H9 (cell line): ENCODE measurements around the gene MAGI1. TPM values are rescaled to one million over a fixed set of nuclear protein-coding genes. Genes with fewer than 3 reads are reported as not detected.

Experiments used
- DNase-seq: peaks from one replicate; pipeline ENCODE4 v3.0.0-alpha.2; 2017
- H2AFZ ChIP-seq: one replicate; pipeline ENCODE4 v1.6.1; 2013; ENCODE audit warnings: mild to moderate bottlenecking, low read length, control low read depth, moderate library complexity
- H2AK5ac ChIP-seq: 2 replicates; pipeline ENCODE4 v1.6.1; 2013; ENCODE audit warnings: low read length, control low read depth, mixed read lengths; ENCODE audit not compliant: insufficient read length
- H2BK120ac ChIP-seq: one replicate; pipeline ENCODE4 v1.6.1; 2013; ENCODE audit warnings: low read depth, mild to moderate bottlenecking, low read length, control low read depth, inconsistent platforms; ENCODE audit not compliant: poor library complexity, severe bottlenecking
- H2BK12ac ChIP-seq: 2 replicates; pipeline ENCODE4 v1.6.1; 2013; ENCODE audit warnings: low read length, control low read depth, mixed read lengths, low read depth; ENCODE audit not compliant: insufficient read length
- H2BK15ac ChIP-seq: 2 replicates; pipeline ENCODE4 v1.6.1; 2013; ENCODE audit warnings: low read depth, low read length, control low read depth
- H2BK20ac ChIP-seq: one replicate; pipeline ENCODE4 v1.6.1; 2013; ENCODE audit warnings: low read depth, mild to moderate bottlenecking, low read length, control low read depth, inconsistent platforms; ENCODE audit not compliant: poor library complexity, severe bottlenecking
- H2BK5ac ChIP-seq: 2 replicates; pipeline ENCODE4 v1.6.1; 2013; ENCODE audit warnings: low read length, control low read depth, mixed read lengths; ENCODE audit not compliant: insufficient read length
- H3K14ac ChIP-seq: 2 replicates; pipeline ENCODE4 v1.6.1; 2013; ENCODE audit warnings: low read length, control low read depth; ENCODE audit not compliant: insufficient read depth
- H3K18ac ChIP-seq: 2 replicates; pipeline ENCODE4 v1.6.1; 2013; ENCODE audit warnings: low read depth, mild to moderate bottlenecking, mixed read lengths, low read length, control low read depth; ENCODE audit not compliant: insufficient read length
- H3K23ac ChIP-seq: 2 replicates; pipeline ENCODE4 v1.6.1; 2013; ENCODE audit warnings: low read length, control low read depth, mixed read lengths, low read depth; ENCODE audit not compliant: insufficient read length
- H3K23me2 ChIP-seq: 2 replicates; pipeline ENCODE4 v1.6.1; 2013; ENCODE audit warnings: low read depth, mild to moderate bottlenecking, mixed read lengths, low read length, control low read depth; ENCODE audit not compliant: insufficient read length, poor library complexity, severe bottlenecking
- H3K27ac ChIP-seq: 2 replicates; pipeline ENCODE4 v1.5.1; 2013; ENCODE audit warnings: low read length, control low read depth, mixed read lengths, low read depth; ENCODE audit not compliant: insufficient read length
- H3K27me3 ChIP-seq: 2 replicates; pipeline ENCODE4 v1.6.1; 2013; ENCODE audit warnings: low read length, control low read depth, inconsistent platforms; ENCODE audit not compliant: insufficient read depth
- H3K4ac ChIP-seq: 2 replicates; pipeline ENCODE4 v1.6.1; 2013; ENCODE audit warnings: low read depth, mild to moderate bottlenecking, control low read depth, inconsistent platforms, low read length, moderate library complexity
- H3K4me1 ChIP-seq: 2 replicates; pipeline ENCODE4 v1.6.1; 2013; ENCODE audit warnings: low read length, control low read depth, inconsistent platforms; ENCODE audit not compliant: insufficient read depth
- H3K4me2 ChIP-seq: 2 replicates; pipeline ENCODE4 v1.6.1; 2013; ENCODE audit warnings: low read length, control low read depth, mixed read lengths; ENCODE audit not compliant: insufficient read length, insufficient read depth
- H3K56ac ChIP-seq: 2 replicates; pipeline ENCODE4 v1.6.1; 2013; ENCODE audit warnings: low read depth, mild to moderate bottlenecking, mixed read lengths, low read length, control low read depth; ENCODE audit not compliant: insufficient read length
- H3K79me1 ChIP-seq: 2 replicates; pipeline ENCODE4 v1.6.1; 2013; ENCODE audit warnings: low read depth, mild to moderate bottlenecking, moderate library complexity, low read length, control low read depth, inconsistent platforms; ENCODE audit not compliant: insufficient read depth, poor library complexity, severe bottlenecking
- H3K79me2 ChIP-seq: 2 replicates; pipeline ENCODE4 v1.6.1; 2013; ENCODE audit warnings: low read length, control low read depth, inconsistent platforms; ENCODE audit not compliant: insufficient read depth
- H3K9ac ChIP-seq: 2 replicates; pipeline ENCODE4 v1.6.1; 2013; ENCODE audit warnings: low read length, control low read depth, mixed read lengths; ENCODE audit not compliant: insufficient read length; ENCODE audit errors: extremely low read depth
- H3K9me3 ChIP-seq: one replicate; pipeline ENCODE4 v1.6.1; 2013; ENCODE audit warnings: low read depth, low read length, inconsistent platforms; ENCODE audit not compliant: control insufficient read depth
- H3T11ph ChIP-seq: one replicate; pipeline ENCODE4 v1.6.1; 2013; ENCODE audit warnings: mild to moderate bottlenecking, low read length, control low read depth, inconsistent platforms
- H4K20me1 ChIP-seq: one replicate; pipeline ENCODE4 v1.6.1; 2013; ENCODE audit not compliant: control insufficient read depth, insufficient read length, insufficient read depth
- H4K5ac ChIP-seq: 2 replicates; pipeline ENCODE4 v1.6.1; 2013; ENCODE audit warnings: low read depth, mild to moderate bottlenecking, mixed read lengths, low read length, control low read depth; ENCODE audit not compliant: insufficient read length
- H4K8ac ChIP-seq: replicated peaks from 2 replicates; pipeline ENCODE4 v1.6.1; 2013; ENCODE audit warnings: low read length, control low read depth, mixed read lengths, low read depth; ENCODE audit not compliant: insufficient read length
- H4K91ac ChIP-seq: 2 replicates; pipeline ENCODE4 v1.6.1; 2013; ENCODE audit warnings: low read depth, mild to moderate bottlenecking, moderate library complexity, mixed read lengths, low read length, control low read depth; ENCODE audit not compliant: insufficient read length
- H3K27ac Mint-ChIP-seq, 3 experiments: 2 replicates in 2 of 3; 3 replicates in 1 of 3; pipeline ENCODE4 v1.8.0; 2020 to 2021; ENCODE audit warnings: mixed read lengths in 3 of 3, mild to moderate bottlenecking in 1 of 3, moderate library complexity in 1 of 3
- H3K27me3 Mint-ChIP-seq: 2 replicates; pipeline ENCODE4 v1.8.0; 2021; ENCODE audit warnings: low read depth, mild to moderate bottlenecking, moderate library complexity, mixed read lengths
- H3K36me3 Mint-ChIP-seq, 3 experiments: 2 replicates in 2 of 3; 3 replicates in 1 of 3; pipeline ENCODE4 v1.8.0; 2020 to 2021; ENCODE audit warnings: low read depth in 3 of 3, mixed read lengths in 3 of 3; ENCODE audit not compliant: insufficient read depth in 1 of 3
- H3K4me1 Mint-ChIP-seq, 2 experiments: 2 replicates each; pipeline ENCODE4 v1.8.0; 2020; ENCODE audit warnings: mixed read lengths in 2 of 2
- H3K4me3 Mint-ChIP-seq, 2 experiments: 2 replicates in 1 of 2; 3 replicates in 1 of 2; pipeline ENCODE4 v1.8.0; 2020 to 2021; ENCODE audit warnings: mild to moderate bottlenecking in 2 of 2, mixed read lengths in 2 of 2, moderate library complexity in 1 of 2
- H3K9me3 Mint-ChIP-seq, 2 experiments: 2 replicates in 1 of 2; 3 replicates in 1 of 2; pipeline ENCODE4 v1.8.0; 2020; ENCODE audit warnings: mild to moderate bottlenecking in 2 of 2, mixed read lengths in 2 of 2, moderate library complexity in 1 of 2
- CTCF ChIP-seq: fragments of 200-600 bp; sonication (generic); conservative IDR thresholded peaks from 3 replicates; pipeline ENCODE4 v1.8.0; 2021; ENCODE audit warnings: antibody characterized with exemption, mild to moderate bottlenecking
- WGBS: extraction: QIAGEN DNeasy Blood & Tissue Kit; methylation state at CpG from one replicate; pipeline ENCODE4 v1.1.7; 2013; ENCODE audit warnings: missing lambda C conversion rate, low lambda C conversion rate, mixed read lengths; ENCODE audit not compliant: insufficient read length; ENCODE audit errors: extremely low coverage; 5-methylcytosine and 5-hydroxymethylcytosine counted together
- total RNA-seq: library from RNA; stranded (reverse); gene quantifications from 2 replicates; pipeline ENCODE4 v1.2.1, GENCODE V29; 2021

MAGI1 gene
- total RNA-seq, 1 experiment from 2014 or later: 65.7 TPM

GRCh38 chr3:65605876-65606432 lies 432.8 kb downstream of the MAGI1 start:
- Histone ChIP-seq H3K27me3 (no peaks in the 10 kb centered on the region), H3K23me2 (no peaks in the 10 kb centered on the region), H2BK20ac (no peak overlapping the region), H3K27ac (no peak overlapping the region), H3K23ac (no peak overlapping the region), H2BK5ac (no peak overlapping the region), H2BK12ac (no peak overlapping the region), H2AFZ (no peak overlapping the region), H4K91ac (no peak overlapping the region), H2AK5ac (no peak overlapping the region), H3K4ac (no peak overlapping the region), H3K9me3 (no peaks in the 10 kb centered on the region), H2BK120ac (no peak overlapping the region), H3K9ac (no peak overlapping the region), H4K5ac (no peak overlapping the region), H3K79me2 (no peaks in the 10 kb centered on the region), H3K4me1 (peaks cover 4% of the 10 kb centered on the region; the same call in 1 of the 2 replicates), H2BK15ac (no peak overlapping the region), H4K8ac (no peak overlapping the region), H3K79me1 (no peaks in the 10 kb centered on the region), H4K20me1 (no peaks in the 10 kb centered on the region), H3T11ph (no peak overlapping the region), H3K18ac (no peak overlapping the region), H3K14ac (no peak overlapping the region), H3K4me2 (no peak overlapping the region), H3K56ac (no peak overlapping the region)
- Mint-ChIP-seq H3K9me3 (no peaks in the 10 kb centered on the region), H3K27ac (peak overlapping the region in 1 of 3 experiments; percentile 40; a peak in 1 of 7 replicates), H3K4me3 (no peak overlapping the region), H3K4me1 (peaks cover 23 to 31% of the 10 kb centered on the region in 2 experiments), H3K27me3 (no peaks in the 10 kb centered on the region), H3K36me3 (no peaks in the 10 kb centered on the region)
- DNase-seq: no peak
- no peak for TF ChIP-seq CTCF
- no CpG with 5 or more reads among the region's 5 CpGs for WGBS
